Motor neuron (in vitro differentiated cells): ENCODE results near the gene NUFIP1. TPM values are rescaled to one million over a fixed set of nuclear protein-coding genes. Genes with fewer than 3 reads are reported as not detected.

Experiments
- ATAC-seq, 8 experiments: fragments of 200-7000 bp; cut with Tn5 transposase; replicated peaks in 6 of 8; 2 replicates each; pipeline ENCODE4 v1.8.0; 2021; ENCODE audit warnings: mild to moderate bottlenecking in 8 of 8, moderate library complexity in 8 of 8
- H3K27ac ChIP-seq, 2 donors: fragments of 250-450 bp; sonication (Bioruptor Pico); 2 replicates each; pipeline ENCODE4 v1.9.0; 2021; ENCODE audit warnings: antibody characterized with exemption in 2 of 2, mild to moderate bottlenecking in 2 of 2, moderate library complexity in 1 of 2
- H3K4me1 ChIP-seq, 2 donors: fragments of 250-450 bp; sonication (Bioruptor Pico); replicated peaks in 1 of 2; 2 replicates each; pipeline ENCODE4 v1.6.1; 2021; ENCODE audit warnings: antibody characterized with exemption in 2 of 2, mild to moderate bottlenecking in 2 of 2, moderate library complexity in 1 of 2
- H3K4me3 ChIP-seq, 5 donors: fragments of 250-450 bp; sonication (Bioruptor Pico); 2 replicates each; pipeline ENCODE4 v1.9.0; 2021; ENCODE audit warnings: antibody characterized with exemption in 5 of 5, mild to moderate bottlenecking in 5 of 5, moderate library complexity in 4 of 5
- WGBS, 10 experiments: fragments of 450-650 bp; shearing (Covaris generic); methylation state at CpG; one replicate each; pipeline ENCODE4 v1.0.0; 2022; 5-methylcytosine and 5-hydroxymethylcytosine counted together
- in situ Hi-C, 9 experiments: fragments of 400-800 bp; cut with MboI; loops; one replicate each; pipeline ENCODE4 v1.15.0; 2021; ENCODE audit warnings: low sequenced_read_pairs in 9 of 9, low pct_unique_long_range_greater_than_20kb in 2 of 9; ENCODE audit not compliant: unreplicated experiment in 9 of 9
- total RNA-seq, 8 experiments: library from RNA; unstranded; fragments of 300-600 nt; gene quantifications; 2 replicates each; pipeline versions ENCODE4 v1.2.3 to v1.2.4, GENCODE V29; 2022

NUFIP1 gene
- total RNA-seq, 8 experiments from 2014 or later: 4.3 to 9.4 (median 7.4) TPM

DNA sequence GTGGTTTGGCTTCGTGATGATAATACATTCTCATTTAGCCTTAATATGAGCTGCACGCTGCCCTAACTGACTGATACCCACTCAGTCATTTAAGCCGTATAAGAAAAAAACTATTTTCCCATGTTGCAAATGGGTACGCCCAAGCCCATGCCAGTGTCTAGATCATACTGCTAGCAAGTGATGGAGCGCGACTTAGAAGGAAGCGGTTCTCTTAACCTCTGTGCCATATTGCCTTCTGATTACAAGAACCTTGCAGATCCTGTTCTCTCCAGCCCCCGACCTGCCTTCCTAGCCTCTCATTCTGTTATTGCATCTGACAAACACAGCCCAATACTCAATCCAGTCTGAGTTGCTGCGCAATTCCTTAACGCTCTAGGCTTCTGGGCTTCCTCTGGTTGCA, 670 bp upstream of the NUFIP1 start:
- H3K27ac ChIP-seq: peak overlapping the region; percentile 77 to 92
- WGBS, 10 experiments: 0 to 37% (median 19%) methylated on average over 2 to 9 of the region's 10 CpGs; no CpG with 5 or more reads in 1 of the 10 experiments
- peaks cover 14 to 16% of the 10 kb centered on the region in 2 donors for H3K4me1 ChIP-seq
- H3K4me3 ChIP-seq: peak overlapping the region; percentile 80 to 99 (median 85)
- in situ Hi-C loops: loop anchor here in 1 of 9 experiments (25.0 kb wide), 1 partner anchor 1078 kb away; no protein-coding TSS in a partner anchor
- peak in 2 of 8 experiments; percentile 8 to 14 for ATAC-seq

GRCh38 chr13:44978328-44978727, 10.9 kb downstream of the NUFIP1 start:
- H3K27ac ChIP-seq: no peak overlapping the region
- 80 to 100% (median 100%) methylated on average over 1 of the region's 1 CpG; no CpG with 5 or more reads in 6 of the 10 experiments for WGBS, 10 experiments
- no peak overlapping the region for H3K4me3 ChIP-seq
- ATAC-seq: no peak
- no peaks in the 10 kb centered on the region for H3K4me1 ChIP-seq
- in situ Hi-C loops: loop anchor here in 1 of 9 experiments (10.0 to 25.0 kb wide), 2 partner anchors 494 to 1066 kb away; no protein-coding TSS in a partner anchor

DNA sequence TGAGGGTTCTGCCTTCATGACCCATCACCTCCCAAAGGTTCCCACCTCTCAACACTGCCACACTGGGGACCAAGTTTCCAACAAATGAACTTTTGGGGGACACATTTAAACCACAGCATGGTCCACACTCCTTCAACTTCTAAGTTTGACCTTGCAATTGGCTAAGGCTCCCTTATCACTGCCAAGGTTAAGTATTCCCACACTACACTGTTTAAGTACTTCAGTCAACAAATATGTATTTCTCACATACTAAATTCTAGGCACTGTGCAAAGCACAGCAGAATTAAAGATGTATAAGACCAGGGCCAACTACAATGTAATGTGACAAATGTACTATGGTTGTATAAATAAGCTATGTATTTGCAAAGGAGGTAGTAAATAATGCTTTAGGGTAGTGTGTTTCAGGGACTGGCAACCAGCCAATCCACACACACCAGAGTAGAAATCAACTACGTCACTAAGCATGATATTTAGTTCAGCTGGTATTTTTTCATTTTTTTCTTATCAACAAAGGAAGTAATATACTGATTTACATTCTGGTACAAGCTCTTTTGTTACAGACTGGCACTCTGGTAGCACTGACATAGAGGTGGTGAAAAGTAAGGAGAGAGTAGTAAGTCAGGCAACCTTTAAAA, 12.2 kb downstream of the NUFIP1 start:
- no peak overlapping the region for H3K27ac ChIP-seq
- no peak for ATAC-seq
- H3K4me3 ChIP-seq: no peak overlapping the region
- 80 to 100% (median 100%) methylated on average over 1 of the region's 1 CpG; no CpG with 5 or more reads in 7 of the 10 experiments for WGBS, 10 experiments
- in situ Hi-C loops: loop anchor here in 1 of 9 experiments (10.0 to 25.0 kb wide), 2 partner anchors 492 to 1065 kb away; no protein-coding TSS in a partner anchor
- peaks cover 0 to 8% of the 10 kb centered on the region in 2 donors for H3K4me1 ChIP-seq

GRCh38 chr13:44976196-44976595, 13.1 kb downstream of the NUFIP1 start:
- H3K4me1 ChIP-seq: peaks cover 0 to 11% of the 10 kb centered on the region in 2 donors
- 75 to 100% (median 89%) methylated on average over 1 to 3 of the region's 3 CpGs; no CpG with 5 or more reads in 1 of the 10 experiments for WGBS, 10 experiments
- no peak overlapping the region for H3K4me3 ChIP-seq
- in situ Hi-C loops: loop anchor here in 1 of 9 experiments (10.0 to 25.0 kb wide), 2 partner anchors 491 to 1064 kb away; no protein-coding TSS in a partner anchor
- H3K27ac ChIP-seq: no peak overlapping the region
- ATAC-seq: no peak

DNA sequence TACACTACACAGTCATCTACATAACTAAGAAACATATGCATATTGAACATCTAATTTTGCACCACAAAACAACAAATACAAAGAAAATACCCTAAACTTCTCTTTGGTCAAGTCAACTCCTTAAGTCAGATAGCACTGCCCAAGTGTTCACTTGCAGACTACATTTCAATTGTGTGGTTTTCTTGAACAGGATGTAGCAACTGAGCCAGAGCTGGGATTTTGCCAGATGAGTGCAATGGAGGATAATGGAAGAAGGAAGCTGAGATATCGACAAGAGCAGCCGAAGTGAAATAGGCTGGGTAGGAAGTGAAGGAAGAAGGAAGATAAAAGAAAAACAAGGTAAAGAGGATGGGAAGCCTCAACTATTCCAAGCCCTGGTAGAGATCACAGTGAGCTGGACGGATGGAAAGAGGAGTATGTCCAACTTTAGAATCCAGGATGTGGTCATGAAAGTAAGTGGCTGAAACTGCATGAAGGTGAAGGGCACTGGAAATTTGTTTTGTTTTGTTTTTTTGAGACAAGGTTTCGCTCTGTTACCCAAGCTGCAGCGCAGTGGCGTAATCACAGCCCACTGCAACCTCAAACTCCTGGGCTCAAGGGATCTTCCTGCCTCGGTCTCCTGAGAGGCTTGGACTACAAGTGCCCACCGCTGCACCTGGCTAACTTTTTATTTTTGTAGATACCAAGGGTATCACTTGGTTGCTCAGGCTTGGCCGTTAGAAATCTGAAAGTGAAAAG, 15.0 kb downstream of the NUFIP1 start:
- in situ Hi-C loops: loop anchor here in 8 of 9 experiments (10.0 to 25.0 kb wide), 3 partner anchors 487 to 1062 kb away; no protein-coding TSS in a partner anchor
- Histone ChIP-seq H3K4me1 (peaks cover 0 to 16% of the 10 kb centered on the region in 2 donors), H3K4me3 (no peak overlapping the region), H3K27ac (no peak overlapping the region)
- WGBS, 10 experiments: 0 to 100% (median 91%) methylated on average over 2 to 7 of the region's 9 CpGs; no CpG with 5 or more reads in 1 of the 10 experiments
- ATAC-seq: no peak

DNA sequence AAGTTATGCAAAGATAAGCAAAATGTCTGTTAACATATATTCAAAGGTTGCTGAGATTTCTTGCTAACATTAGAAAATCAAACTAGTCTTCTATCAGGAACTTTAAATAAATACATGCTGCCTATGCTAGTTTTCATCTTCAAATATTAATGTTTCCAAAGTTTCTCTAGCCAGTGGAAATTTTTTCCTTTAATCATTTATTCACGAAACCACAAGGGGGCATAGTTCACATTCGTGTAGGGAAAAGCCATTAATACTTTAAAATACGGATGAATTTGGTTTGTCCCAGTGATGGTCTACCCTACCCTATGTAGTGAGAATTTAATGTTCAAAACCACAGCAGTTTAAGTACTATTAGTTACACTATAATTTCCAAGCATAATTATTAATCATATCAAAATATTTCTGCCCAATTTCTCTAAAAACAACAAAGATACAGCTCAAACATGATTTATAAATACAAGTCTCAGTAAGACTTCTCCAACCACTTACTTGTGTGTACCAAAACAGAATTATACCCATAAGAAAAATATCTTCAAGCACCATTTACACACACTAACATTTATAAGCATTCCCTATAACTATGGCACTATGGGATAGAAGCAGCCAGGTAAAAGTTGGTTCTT, 16.2 kb downstream of the NUFIP1 start:
- H3K27ac ChIP-seq: no peak overlapping the region
- peaks cover 0 to 19% of the 10 kb centered on the region in 2 donors for H3K4me1 ChIP-seq
- ATAC-seq: no peak
- no peak overlapping the region for H3K4me3 ChIP-seq
- 0 to 50% (median 25%) methylated on average over 2 to 3 of the region's 3 CpGs for WGBS, 10 experiments
- in situ Hi-C loops: loop anchor here in 8 of 9 experiments (10.0 to 25.0 kb wide), 3 partner anchors 486 to 1061 kb away; no protein-coding TSS in a partner anchor

- Histone ChIP-seq H3K4me1 (peaks cover 4 to 19% of the 10 kb centered on the region in 2 donors), H3K27ac (peak overlapping the region in 1 of 2 donors; percentile 73), H3K4me3 (no peak overlapping the region)
- WGBS, 10 experiments: 22 to 100% (median 70%) methylated on average over 2 to 7 of the region's 7 CpGs
- in situ Hi-C loops: loop anchor here in 8 of 9 experiments (10.0 to 25.0 kb wide), 3 partner anchors 485 to 1060 kb away; no protein-coding TSS in a partner anchor
- ATAC-seq: peak in 7 of 8 experiments; percentile 55 to 86 (median 79)
Observed at GRCh38 chr13:44971656-44972595, 17.3 kb downstream of the NUFIP1 start.

- peak; percentile 57 to 89 (median 81) for ATAC-seq
- H3K4me3 ChIP-seq: no peak overlapping the region
- 21 to 80% (median 49%) methylated on average over 1 to 4 of the region's 4 CpGs for WGBS, 10 experiments
- peaks cover 4 to 19% of the 10 kb centered on the region in 2 donors for H3K4me1 ChIP-seq
- no peak overlapping the region for H3K27ac ChIP-seq
- in situ Hi-C loops: loop anchor here in 8 of 9 experiments (10.0 to 25.0 kb wide), 4 partner anchors 483 to 1065 kb away; no protein-coding TSS in a partner anchor
Observed at GRCh38 chr13:44969551-44970484, 19.5 kb downstream of the NUFIP1 start.

DNA sequence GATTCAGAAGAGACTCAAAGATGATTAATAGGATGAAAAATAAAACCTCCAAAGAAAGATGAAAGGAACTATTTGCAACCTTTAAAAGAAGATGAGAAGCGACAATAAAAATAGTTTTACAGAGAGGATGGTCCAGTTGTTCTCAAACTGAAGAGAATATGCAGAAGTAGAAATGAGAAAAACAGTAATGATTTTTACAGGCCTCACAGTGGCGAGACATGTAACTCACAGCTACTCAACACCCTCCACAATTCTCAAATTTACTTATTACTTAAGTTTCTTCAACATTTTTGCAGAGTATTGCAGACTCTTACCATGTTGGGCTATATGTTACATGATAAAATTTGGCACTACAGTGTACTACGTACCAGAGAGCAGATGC, 20.8 kb downstream of the NUFIP1 start:
- no peak overlapping the region for H3K27ac ChIP-seq
- 84 to 100% (median 93%) methylated on average over 1 to 3 of the region's 3 CpGs for WGBS, 10 experiments
- ATAC-seq: no peak

DNA sequence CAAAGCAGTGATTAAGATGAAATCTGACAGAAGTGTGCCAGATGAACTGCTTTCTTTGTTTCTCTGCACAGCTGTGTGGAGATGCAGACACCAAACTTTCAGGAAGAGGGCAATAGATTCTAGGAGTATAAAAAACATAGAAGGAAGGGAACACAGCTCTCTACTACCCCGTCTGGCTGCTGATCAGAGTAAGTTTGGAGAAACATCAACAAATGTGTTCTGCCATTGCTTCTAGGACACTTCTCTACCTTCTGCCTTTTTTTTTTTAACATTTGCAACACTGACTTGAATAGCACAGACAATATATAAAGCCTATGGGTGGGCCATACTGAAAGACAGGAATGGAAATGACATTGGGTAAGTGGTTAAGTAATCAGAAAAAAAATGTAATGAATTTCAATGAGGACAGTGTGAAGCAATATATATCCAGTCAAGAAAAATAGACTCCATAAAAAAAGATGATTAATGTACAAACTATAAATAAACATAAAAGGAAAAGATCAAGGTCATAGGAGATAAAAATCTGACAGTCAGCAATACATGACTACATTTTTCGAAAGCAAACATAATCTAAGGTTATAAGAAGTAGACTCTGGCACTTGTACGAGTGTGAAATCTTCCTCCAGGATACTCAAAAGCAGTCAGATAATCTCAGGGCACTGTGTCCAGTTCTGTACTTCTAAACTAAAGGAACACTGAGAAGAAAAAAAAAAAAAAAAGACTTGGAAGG, 21.4 kb downstream of the NUFIP1 start:
- peak in 4 of 8 experiments; percentile 14 to 68 (median 56) for ATAC-seq
- Histone ChIP-seq H3K4me1 (peaks cover 4 to 19% of the 10 kb centered on the region in 2 donors), H3K4me3 (no peak overlapping the region), H3K27ac (no peak overlapping the region)
- in situ Hi-C loops: loop anchor here in 7 of 9 experiments (10.0 to 25.0 kb wide), 3 partner anchors 481 to 1063 kb away; no protein-coding TSS in a partner anchor
- WGBS, 10 experiments: 59 to 100% (median 92%) methylated on average over 1 to 3 of the region's 3 CpGs

More for the DNA sequence above, 20.8 kb downstream of the NUFIP1 start:
- H3K4me3 ChIP-seq: no peak overlapping the region
- H3K4me1 ChIP-seq: peaks cover 4 to 19% of the 10 kb centered on the region in 2 donors
- in situ Hi-C loops: loop anchor here in 7 of 9 experiments (10.0 to 25.0 kb wide), 3 partner anchors 481 to 1064 kb away; no protein-coding TSS in a partner anchor
